ENCODE results near the gene ELAVL2.

ELAVL2 gene

GRCh38 chr9:23826120-23826629 is at the start of gene ELAVL2:
ELAVL2 (minus strand) TSS chr9:23826240; CDS start chr9:23762234, 64,006 bp downstream.
- no peak for DNase-seq

GRCh38 chr9:23858234-23858633 is 32.2 kb upstream of the ELAVL2 start:
- DNase-seq, result no peak

- DNase-seq, result no peak
Observed at GRCh38 chr9:23855873-23856604, 30.0 kb upstream of the ELAVL2 start.

DNA sequence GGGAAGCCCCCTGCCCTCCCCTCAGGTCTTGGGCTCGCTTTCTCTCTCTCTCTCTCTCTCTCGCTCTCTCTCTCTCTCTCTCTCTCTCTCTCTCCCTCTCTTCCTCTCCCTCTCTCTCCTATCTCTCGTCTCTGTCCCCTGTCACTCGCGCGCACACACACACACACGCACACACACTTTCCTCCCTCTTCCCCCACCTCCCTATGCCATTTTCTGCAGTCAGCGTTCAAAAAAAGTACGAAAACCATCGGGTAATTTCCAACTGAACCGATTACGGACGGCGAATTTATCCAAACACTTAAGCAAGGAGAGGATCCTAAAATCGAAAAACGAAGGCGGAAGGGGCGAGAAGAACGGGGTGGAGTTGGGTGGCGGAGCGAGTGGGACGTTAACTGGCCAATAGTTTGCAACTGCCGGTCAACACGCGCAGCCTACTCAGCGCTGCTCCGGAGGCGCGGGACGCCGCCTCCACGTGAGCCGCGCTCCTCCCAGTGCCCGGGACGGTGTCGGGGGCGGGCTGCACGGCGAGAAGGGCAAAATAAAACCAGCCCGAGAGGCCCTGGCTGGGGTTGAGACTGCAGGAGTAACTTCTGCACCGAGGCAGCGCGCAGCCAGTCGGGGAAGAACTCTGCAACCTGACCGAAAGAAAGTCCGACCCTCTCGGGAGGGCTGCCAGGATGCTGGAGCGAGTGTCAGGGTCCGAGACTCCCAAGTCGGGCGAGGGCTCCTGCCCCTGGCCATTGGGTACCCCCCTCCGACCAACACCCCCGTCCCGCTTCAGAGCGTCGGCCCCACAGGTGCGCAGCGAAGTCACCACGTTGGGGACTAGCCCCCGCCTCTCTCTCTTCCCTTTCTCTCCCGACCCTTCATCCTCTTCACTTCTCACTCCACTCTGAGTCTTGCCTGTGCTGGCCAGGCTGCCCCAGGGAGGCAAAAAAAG is 24.9 kb upstream of the ELAVL2 start:
- no peak for DNase-seq

DNA sequence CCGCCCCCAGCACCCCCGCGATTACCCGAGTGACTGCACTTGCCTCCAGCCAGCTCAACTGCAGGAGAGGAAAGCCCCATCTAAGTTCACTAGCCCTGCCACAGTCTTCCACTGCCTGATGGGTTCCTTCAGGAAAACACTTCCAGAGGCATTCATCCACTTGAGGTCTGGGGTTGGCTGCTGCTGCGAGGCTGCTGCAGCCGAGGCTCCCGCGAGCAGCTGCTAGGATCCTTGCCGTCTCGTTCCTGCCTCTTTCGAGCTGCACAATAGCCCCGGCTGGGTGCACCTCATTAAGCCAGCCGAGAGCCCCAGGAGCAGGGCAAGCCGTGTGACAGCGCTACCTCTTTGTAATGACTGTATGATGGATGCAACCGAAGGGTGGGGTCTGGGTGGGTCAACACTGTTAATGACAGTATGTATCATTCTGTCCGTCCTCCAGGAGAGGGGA is 24.2 kb upstream of the ELAVL2 start:
- DNase-seq, result no peak

- no peak for DNase-seq
Observed at GRCh38 chr9:23849379-23850035, 23.5 kb upstream of the ELAVL2 start.

DNA sequence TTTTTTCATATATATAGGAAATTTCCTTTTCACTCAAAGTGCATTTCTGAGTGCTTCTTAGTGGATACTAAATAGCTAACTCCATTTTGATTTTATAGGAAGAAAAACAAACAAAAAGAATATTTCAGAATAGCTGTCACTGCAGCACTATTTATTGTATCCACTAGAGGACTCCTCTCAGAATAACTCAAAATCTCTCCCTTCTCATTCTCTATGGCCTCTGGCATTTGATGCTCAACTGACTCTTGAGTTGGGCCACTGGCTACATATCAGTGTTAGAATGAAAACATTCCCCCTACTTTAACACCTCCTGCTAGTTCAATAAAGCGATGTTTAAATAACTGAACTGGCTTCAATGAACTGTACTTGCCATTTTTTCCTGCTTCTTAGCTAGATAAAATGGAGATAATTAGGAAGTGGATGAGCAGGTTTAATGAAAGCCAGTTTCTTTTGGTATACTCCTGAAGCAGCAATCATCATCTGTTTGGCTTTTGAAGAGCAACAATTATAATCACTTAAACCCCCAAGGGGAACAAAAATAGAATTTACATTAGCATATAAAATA is 16.6 kb upstream of the ELAVL2 start:
- no peak for DNase-seq

DNA sequence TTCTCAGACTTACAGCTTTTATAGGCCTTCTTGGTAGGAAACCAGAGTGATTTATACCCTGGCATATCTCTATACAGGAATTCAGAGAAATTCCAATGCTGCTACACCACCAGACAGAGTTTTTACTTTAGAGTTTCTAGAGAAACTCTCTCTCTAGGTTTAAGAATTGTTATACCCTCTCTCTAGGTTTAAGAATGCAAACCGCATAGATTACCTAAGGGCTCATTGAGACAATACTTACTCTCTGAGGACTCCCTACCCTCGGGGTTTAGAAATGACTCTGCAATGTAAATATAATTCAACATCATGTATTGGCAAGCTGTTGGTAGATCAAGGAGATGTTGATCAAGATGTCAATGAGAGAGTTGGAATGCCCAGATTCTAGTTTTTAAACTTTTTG is 15.3 kb upstream of the ELAVL2 start:
- DNase-seq, result no peak

DNA sequence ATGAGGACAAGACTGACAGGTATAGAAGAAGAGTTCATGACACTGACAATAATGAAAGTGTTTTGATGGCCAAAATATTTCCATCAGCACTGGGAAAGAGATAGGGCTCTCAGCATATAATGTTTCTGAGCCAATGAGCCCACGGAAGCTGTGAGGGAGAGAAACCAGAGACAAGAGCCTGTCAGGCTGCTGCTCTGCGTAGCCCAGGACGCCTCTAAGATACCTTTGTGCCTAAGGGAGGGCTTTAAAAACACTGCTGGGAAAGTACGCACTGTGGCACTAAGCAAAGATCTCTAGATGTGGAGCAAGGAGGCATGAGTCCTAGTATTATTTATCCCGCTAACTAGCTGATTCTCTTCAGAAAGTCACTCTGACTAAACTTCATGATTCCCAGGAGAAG is 11.0 kb upstream of the ELAVL2 start:
- no peak for DNase-seq

DNA sequence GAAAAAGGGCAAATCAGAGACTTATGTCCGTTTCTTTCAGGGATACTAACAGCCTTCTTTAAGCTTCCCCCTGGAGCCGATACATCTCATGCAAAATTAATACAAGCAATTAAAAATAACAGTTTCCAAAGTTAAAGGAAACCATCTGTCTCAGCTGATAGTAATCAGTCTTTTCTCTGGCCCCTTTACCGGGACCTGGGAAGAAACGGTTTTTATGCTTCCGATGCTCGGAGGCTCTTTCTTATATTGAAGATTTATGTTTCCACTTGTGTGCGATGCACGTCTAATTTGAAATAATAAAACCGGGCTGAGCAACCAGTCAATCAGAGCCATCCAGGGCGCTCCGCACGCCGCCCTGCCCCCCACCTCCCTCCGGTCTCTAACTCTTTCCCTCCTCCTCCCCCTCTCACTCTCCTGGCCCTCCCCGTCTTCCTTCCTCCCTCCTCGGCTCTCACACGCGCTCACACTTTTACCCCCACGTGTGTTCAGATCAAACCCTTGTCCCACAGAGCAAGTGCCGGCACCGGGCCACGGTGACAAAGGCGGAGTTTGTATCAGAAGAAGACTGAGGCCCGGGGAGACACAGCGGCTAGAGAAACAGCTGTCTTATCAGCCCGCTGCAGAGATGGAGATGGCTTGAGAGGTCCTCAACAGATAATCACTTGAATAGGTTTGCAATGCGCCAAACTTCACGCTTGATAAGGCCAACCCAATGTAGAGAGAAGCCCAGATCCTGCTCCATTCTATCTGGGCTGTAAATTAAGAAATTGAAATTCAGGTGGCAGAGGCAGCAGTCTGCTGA is 5.1 kb upstream of the ELAVL2 start:
- DNase-seq, result no peak

- no peak for DNase-seq
Observed at GRCh38 chr9:23830476-23830805, 4.4 kb upstream of the ELAVL2 start.

DNA sequence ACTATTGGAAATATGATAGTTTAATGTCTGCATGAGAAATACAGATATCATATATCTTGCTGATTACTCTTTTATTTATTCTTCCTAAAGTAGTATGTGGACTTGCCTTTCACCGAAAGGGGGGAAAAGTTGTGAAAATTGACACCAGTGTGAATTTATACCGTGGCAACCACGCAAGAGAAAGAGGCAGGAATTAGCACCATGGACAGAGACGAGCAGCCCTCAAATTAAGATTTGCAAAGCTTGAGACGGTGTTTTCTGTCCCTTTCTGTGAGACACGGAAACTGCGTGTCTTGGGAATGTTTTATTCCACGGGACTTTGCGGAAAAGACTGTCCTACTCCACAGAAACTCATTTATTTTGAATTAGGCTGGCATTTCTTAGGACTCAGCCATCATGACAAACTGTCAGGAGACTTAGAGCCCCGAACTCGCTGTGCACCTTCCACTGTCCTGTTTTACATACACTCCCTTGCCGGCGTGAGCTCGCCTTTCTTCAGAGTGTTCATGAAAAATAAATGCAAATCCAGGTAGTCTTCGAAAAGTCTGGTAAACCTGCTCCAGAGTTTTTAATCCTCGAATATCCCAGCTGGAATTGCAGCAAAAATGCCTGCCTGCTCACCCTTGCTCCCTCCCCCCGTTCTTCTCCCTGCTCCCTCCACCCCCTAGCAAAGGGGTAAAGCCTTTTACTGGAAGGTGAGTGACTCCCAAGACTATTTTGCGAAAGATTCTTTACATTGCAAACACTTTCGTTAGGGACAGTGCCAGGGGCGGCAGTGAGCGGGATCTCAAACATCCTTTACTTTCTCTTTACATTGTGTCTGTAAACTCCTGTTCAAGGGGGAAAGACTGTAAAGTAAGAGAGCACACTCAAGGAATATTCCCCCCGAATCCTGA is 3.8 kb upstream of the ELAVL2 start:
- DNase-seq, result no peak

- no peak for DNase-seq
Observed at GRCh38 chr9:23825700-23826099, 340 bp downstream of the ELAVL2 start.

DNA sequence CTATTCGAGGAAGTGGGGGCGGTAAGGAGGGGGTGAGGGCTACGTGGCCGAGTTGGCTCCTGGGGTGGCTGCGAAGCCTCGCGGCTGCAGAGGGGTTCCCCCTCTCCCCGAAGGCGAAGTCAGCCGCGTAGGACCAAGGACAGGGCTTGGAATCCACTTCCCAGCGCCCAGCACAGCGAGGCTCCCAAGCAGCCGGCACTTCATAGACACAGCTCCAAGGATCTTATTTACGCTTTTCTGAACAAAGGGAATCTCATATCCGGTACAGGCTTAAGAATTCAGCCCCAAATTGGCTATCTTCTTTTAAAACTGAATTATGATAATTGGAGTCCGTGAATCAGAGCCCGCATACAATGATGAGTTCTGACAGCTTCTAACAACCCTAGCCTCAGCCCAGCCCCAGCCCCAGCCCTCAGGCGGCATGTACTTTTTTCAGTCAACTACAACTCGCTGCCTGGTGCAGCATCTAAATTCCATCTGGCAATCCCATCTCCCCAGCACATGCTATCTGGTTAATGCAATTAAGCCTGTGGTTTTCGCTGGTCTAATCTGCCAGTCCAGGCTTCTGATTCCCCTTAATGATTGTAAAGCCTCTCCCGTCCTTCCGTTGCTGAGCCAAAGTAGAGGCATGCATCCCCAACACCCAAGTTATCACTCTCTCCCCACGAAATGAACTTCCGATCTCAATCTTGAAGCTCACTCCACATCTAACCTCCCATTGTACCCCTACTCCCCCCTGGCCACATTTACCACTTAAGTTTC is 1.0 kb downstream of the ELAVL2 start:
- no peak for DNase-seq

- no peak for DNase-seq
Observed at GRCh38 chr9:23823986-23824829, 1.8 kb downstream of the ELAVL2 start.

- no peak for DNase-seq
Observed at GRCh38 chr9:23823269-23823668, 2.8 kb downstream of the ELAVL2 start.

- DNase-seq, result no peak
Observed at GRCh38 chr9:23822261-23823169, 3.5 kb downstream of the ELAVL2 start.

Measured in NCI-H1092 (cell line).